IPS-20b (cell line): ENCODE data around the gene SLC16A3.
"Not testable (repeated sequence)": the region's sequence is repeated elsewhere in the genome, so short reads cannot be mapped to it uniquely, and the experiment has no call there.

Experiments
- H3K27ac ChIP-seq: one replicate; pipeline ENCODE4 v1.5.1; 2013; ENCODE audit warnings: low read length
- H3K27me3 ChIP-seq: 2 replicates; pipeline ENCODE4 v1.6.1; 2013; ENCODE audit warnings: mild to moderate bottlenecking, low read length, inconsistent platforms; ENCODE audit not compliant: insufficient read depth
- H3K36me3 ChIP-seq: 2 replicates; pipeline ENCODE4 v1.6.1; 2013; ENCODE audit warnings: low read depth, mild to moderate bottlenecking, inconsistent platforms, low read length, moderate library complexity; ENCODE audit not compliant: insufficient read depth
- H3K4me1 ChIP-seq: 2 replicates; pipeline ENCODE4 v1.6.1; 2013; ENCODE audit warnings: mild to moderate bottlenecking, control low read depth, inconsistent platforms, low read length, moderate library complexity; ENCODE audit not compliant: insufficient read depth
- H3K4me3 ChIP-seq: 2 replicates; pipeline ENCODE4 v1.5.1; 2013; ENCODE audit warnings: mild to moderate bottlenecking, low read length, inconsistent platforms
- H3K9ac ChIP-seq: 2 replicates; pipeline ENCODE4 v1.6.1; 2013; ENCODE audit warnings: low read depth, mild to moderate bottlenecking, inconsistent platforms, low read length, moderate library complexity
- H3K9me3 ChIP-seq: 2 replicates; pipeline ENCODE4 v1.6.1; 2013; ENCODE audit warnings: mild to moderate bottlenecking, low read depth, low read length, inconsistent platforms; ENCODE audit not compliant: insufficient read depth

The SLC16A3 gene

DNA sequence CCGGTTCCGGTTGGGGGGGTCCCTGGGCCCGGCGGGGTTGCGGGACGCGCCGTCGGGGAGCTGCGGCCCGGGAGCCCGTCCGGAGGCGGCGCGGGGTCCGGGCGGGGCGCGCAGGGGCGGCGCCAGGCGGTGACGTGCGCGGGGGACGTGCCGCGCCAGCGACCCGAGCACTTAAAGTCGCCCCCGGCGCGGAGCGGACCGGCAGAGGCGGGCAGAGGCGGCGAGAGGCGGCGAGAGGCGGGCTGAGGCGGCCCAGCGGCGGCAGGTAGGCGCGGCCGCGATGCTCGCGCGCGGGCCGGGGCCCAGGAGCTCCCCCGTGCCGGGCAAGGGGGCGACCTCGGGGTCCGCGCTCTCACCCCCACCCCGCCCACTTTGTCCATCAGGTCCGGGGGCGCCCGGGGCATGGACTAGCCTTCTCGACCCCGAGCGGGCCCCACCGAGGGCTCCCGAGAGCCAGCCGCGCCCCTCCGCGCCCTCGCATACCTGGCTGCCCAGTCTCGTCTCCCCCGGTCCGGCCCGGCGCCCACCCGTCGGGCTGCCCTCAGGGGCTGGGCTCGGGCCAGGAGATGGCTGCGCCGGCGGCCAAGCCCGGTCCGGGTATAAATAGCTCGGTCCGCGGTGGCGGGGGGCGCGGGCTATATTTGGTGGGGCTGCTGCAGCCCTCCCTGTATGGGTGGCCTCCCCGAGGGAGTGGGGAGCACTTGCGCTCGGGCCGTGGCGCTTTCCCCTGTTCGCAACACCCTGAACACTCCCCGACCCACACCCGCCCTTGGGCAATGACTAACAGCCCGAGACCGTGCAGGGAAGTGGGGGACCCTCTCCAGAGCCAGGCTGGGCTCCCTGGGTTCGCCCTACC is at the start of gene SLC16A3:
Gene SLC16A3, plus strand, starts transcription at position 201 of the 856 bp plus-strand sequence. CDS start 6,967 bp downstream, outside the sequence.
- peaks cover 64% of the 10 kb centered on the region for H3K27me3 ChIP-seq
- H3K4me3 ChIP-seq, result peak within 1 kb of the TSS; percentile 30; the same call in 1 of the 2 replicates
- no peak within 1 kb of the TSS for H3K9ac ChIP-seq
- H3K9me3 ChIP-seq, result no peaks in the 10 kb centered on the region
- no peak within 1 kb of the TSS for H3K27ac ChIP-seq
- no peaks in the 10 kb centered on the region for H3K36me3 ChIP-seq
- no peaks in the 10 kb centered on the region for H3K4me1 ChIP-seq

DNA sequence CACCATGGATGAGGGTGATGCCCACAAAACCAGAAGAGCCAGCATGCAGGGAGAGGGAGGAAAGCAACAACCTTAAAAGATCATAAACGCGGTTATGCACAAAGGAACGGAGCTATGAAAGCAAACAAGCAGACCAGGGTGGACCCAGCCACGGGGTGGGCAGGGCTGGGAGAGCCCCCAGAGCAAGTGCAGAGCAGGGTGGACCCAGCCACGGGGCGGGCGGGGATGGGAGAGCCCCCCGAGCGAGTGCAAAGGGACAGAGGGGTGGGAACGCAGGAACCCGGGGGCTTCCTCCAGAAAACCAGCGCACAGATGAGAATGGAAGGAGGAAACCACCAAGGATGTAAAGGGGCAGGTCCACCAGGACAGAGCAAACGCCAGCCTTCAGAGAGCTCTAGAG is 49.4 kb upstream of the SLC16A3 start:
- Histone ChIP-seq H3K4me3 (no peak overlapping the region), H3K27ac (no peak overlapping the region), H3K9me3 (no peaks in the 10 kb centered on the region), H3K9ac (no peak overlapping the region), H3K36me3 (peaks cover 4% of the 10 kb centered on the region; the same call in 1 of the 2 replicates), H3K27me3 (peaks cover 64% of the 10 kb centered on the region), H3K4me1 (peaks cover 7% of the 10 kb centered on the region; the same call in 1 of the 2 replicates)

DNA sequence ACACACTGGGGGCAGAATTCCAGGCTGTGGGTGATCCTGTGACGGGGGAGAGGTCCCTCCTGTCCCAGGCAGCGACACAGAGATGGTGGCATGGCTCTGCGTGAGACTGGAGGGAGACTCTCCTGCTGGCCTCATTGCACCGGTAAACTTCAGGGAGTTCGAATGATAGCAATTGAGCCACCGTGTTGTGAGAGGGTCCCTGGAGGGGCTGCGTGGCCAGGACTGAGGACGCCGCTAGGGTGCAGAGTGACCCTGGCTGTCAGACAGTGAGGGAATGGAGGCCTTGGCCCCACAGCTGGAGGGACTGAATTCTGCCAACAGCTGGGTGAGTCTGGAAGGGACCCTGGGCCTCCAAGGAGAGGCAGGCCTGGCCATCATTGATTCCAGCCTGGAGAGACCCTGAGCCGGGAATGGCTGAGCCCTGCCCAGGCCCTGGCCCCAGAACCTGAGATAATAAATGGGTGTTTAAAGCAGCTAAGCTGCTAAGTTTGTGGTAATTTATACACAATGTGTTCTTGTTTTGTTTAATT is 48.8 kb upstream of the SLC16A3 start:
- no peaks in the 10 kb centered on the region for H3K9me3 ChIP-seq
- no peak overlapping the region for H3K27ac ChIP-seq
- no peak overlapping the region for H3K9ac ChIP-seq
- H3K27me3 ChIP-seq, result peaks cover 58% of the 10 kb centered on the region
- H3K4me3 ChIP-seq, result no peak overlapping the region
- peaks cover 1% of the 10 kb centered on the region; the same call in 1 of the 2 replicates for H3K4me1 ChIP-seq
- H3K36me3 ChIP-seq, result peaks cover 4% of the 10 kb centered on the region; the same call in 1 of the 2 replicates

DNA sequence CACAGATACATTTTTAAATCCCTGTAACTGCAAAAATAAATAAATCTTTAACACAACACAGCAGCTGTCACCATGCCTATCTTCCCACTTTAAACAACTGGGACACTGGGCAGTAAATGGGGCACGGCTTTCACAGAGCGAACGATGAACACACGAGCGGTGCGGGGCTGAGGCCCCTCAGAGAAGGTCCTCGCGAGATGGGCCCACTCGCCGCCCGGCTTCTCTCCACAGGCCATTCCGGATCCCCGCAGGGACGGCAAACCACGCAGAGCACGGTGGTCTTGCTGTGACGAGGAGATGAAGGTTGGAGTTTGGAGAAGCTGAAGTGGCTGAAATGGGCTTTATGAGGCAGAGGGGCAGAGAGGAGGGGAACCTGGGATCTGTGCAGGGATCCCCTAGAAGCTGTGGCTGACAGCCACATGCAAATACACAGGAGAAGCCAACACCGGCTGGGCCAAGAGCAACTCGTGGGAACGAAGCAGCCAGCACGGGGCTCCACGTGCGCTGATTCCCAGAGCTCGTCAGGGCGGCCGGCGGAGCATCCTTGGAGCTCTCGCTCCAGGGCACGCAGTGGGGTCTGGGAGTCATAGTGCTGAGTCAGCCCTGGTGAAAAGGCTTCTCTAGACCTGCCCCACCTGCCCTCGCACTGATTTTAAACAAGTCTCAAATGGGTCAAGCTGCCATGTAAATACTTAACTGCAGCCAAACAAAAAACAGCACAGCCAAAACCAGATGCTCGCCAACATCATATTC is 47.9 kb upstream of the SLC16A3 start:
- Histone ChIP-seq H3K4me3 (no peak overlapping the region), H3K9me3 (no peaks in the 10 kb centered on the region), H3K27me3 (peaks cover 49% of the 10 kb centered on the region), H3K27ac (no peak overlapping the region), H3K4me1 (no peaks in the 10 kb centered on the region), H3K36me3 (peaks cover 4% of the 10 kb centered on the region; the same call in 1 of the 2 replicates), H3K9ac (no peak overlapping the region)

DNA sequence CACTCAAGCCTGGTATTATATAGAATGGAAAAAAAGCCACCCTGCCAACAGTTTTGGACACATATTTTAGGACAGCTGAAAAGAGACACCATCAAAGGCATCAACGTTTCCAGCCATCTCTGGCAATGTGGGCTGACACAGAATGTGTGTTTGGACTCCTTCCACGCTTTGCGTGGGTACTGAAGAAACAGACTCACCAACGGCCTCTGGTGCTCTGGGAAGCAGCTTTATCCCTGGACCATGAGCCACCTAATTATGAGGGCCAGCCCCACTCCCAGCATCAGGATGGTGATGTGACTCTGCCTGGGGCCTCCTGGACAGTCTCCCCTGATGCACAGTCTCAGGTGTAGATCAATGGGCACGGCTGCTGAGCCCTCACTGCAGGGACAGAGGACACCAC is 44.1 kb upstream of the SLC16A3 start:
- Histone ChIP-seq H3K9ac (no peak overlapping the region), H3K4me3 (no peak overlapping the region), H3K27ac (no peak overlapping the region), H3K4me1 (no peaks in the 10 kb centered on the region), H3K9me3 (no peaks in the 10 kb centered on the region), H3K27me3 (peaks cover 11% of the 10 kb centered on the region), H3K36me3 (no peaks in the 10 kb centered on the region; the same call in 1 of the 2 replicates)

DNA sequence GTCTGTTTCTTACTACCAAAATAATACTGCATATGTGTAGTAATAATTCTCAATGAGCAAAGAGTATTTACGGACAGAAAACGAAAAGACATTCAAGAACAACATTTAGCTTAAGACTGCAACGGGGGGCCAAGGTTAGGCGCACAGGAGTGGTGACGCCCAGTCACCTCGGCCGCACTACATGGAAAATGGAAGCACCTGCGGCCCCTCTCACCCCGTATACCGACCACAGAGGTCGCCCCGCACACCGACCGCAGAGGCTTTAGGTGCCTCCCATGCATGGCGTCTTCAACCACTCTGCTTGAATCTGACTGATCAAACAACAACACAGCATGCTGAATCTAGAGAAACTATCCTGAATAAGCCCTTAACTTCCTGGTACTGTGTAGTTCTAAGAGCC is 42.6 kb upstream of the SLC16A3 start:
- Histone ChIP-seq H3K36me3 (no peaks in the 10 kb centered on the region; the same call in 1 of the 2 replicates), H3K9ac (no peak overlapping the region), H3K27me3 (no peaks in the 10 kb centered on the region), H3K4me3 (no peak overlapping the region), H3K27ac (no peak overlapping the region), H3K9me3 (no peaks in the 10 kb centered on the region), H3K4me1 (no peaks in the 10 kb centered on the region)

DNA sequence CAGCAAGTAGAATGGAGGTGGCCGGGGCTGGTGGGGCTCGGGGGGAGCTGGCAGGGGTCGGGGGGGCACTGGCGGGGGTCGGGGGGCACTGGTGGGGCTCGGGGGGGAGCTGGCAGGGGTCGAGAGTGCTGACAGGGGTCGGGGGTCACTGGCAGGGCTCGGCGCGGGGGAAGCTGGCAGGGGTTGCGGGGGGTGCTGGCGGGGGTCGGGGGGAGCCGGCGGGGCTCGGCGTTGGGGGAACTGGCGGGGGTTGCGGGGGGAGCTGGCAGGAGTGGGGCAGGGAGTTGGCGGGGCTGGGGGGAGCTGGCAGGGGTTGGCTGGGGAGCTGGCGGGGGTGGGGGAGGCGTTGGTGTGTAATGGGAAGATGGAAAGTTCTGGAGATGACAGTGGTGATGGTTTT is 41.3 kb upstream of the SLC16A3 start:
- H3K4me1 ChIP-seq, result no peaks in the 10 kb centered on the region
- H3K36me3 ChIP-seq, result peaks cover under 1% of the 10 kb centered on the region; the same call in 1 of the 2 replicates
- no peak overlapping the region for H3K27ac ChIP-seq
- H3K4me3 ChIP-seq, result no peak overlapping the region
- H3K27me3 ChIP-seq, result no peaks in the 10 kb centered on the region
- no peaks in the 10 kb centered on the region for H3K9me3 ChIP-seq
- no peak overlapping the region for H3K9ac ChIP-seq

DNA sequence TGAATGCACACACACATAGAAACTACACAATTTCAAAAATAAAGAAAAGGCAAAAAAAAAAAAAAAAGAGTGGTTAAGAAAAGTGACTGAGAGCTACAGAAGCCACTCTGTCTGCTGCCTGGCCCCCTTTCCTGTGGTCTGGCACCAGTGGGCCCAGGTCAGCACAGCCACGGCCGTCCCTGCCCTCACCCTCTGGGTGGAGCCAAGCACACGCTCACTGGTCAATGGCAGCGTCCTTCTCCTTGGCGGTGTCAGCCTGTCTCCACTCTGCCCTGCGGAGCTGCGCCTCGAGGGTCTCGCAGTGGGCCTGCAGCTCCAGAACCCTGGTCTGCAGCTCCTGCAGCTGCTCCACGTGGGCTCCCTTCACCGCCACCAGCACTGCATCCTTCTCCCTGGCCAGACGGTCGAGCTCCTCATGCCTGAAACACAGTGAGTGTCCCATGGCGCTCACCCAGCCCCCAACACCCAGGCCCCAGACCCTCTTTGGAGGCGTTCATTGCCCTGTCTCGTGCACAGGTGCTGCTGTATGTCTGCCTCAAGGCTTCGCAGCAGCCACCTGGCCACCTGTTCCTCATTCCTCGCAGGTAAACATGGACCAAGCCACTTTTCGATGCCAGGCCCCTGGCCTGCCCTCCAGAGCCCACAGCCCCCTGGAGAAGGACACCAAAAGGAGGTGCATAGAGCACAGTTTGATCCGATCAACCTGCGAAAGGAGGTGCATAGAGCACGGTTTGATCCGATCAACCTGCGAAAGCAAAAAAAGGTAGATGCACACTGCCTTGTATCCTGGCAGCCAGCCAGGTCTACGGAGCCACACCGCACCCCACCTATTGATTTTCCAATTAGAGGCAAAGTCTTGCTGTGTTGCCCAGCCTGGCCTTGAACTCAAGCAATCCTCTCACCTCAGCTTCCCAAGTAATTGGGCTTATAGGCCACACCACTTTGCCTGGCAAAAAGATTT is 40.6 kb upstream of the SLC16A3 start:
- no peak overlapping the region for H3K4me3 ChIP-seq
- no peaks in the 10 kb centered on the region for H3K27me3 ChIP-seq
- no peaks in the 10 kb centered on the region for H3K4me1 ChIP-seq
- H3K9ac ChIP-seq, result no peak overlapping the region
- H3K27ac ChIP-seq, result no peak overlapping the region
- peaks cover 8% of the 10 kb centered on the region; the same call in 1 of the 2 replicates for H3K36me3 ChIP-seq
- no peaks in the 10 kb centered on the region for H3K9me3 ChIP-seq

DNA sequence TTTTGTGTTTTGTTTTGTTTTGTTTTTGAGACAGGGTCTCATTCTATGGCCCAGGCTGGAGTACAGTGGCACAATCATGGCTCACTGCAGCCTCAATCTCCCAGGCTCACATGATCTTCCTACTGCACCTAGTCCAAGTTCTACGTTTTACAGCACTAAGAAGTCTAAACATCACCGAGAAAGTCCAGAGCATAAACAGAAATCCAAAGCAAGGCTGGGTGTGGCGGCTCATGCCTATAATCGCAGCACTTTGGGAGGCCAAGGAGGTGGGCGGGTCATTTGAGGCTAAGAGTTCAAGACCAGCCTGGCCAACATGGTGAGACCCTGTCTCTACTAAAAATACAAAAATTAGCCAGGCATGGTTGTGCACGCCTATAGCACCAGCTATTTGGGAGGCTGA is 35.8 kb upstream of the SLC16A3 start:
- peaks cover 29% of the 10 kb centered on the region for H3K36me3 ChIP-seq
- H3K27me3 ChIP-seq, H3K4me1 ChIP-seq, H3K9ac ChIP-seq, H3K9me3 ChIP-seq, H3K4me3 ChIP-seq, H3K27ac ChIP-seq: not testable (repeated sequence)

DNA sequence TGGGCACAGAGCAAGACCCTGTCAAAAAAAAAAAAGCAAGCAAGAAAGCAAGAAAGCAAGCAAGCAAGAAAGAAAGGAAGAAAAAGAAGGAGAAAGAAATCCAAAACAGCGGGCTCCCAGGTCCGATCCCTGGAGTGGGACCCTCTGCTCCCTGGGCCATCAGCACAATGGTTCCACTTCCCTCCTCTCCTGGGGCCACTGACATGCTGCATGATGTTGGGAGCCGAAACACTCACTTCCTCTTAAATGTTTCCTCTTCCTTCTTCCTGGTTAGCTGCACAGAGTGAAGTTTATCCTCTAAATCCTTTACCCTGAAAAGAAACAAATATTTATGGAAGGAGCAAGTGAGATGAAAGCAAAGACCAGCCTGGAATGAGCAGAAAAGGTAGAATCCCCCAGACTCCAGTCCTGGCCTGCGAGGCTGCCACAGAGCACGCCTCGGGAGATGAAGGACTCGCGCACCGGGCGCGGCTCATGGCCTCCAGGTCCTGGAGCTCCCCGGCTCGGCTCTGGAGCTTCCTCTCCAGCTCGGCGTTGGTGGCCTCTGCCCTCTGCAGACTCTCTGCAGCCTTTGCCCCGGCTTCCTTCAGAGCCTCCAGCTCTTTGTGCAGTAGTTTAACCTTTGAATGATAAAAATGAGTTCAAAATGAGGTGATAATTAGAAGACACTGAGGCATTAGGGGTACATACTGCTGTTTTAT is 35.2 kb upstream of the SLC16A3 start:
- no peak overlapping the region for H3K4me3 ChIP-seq
- no peak overlapping the region for H3K27ac ChIP-seq
- no peaks in the 10 kb centered on the region for H3K27me3 ChIP-seq
- H3K9me3 ChIP-seq, result no peaks in the 10 kb centered on the region
- H3K9ac ChIP-seq, result no peak overlapping the region
- H3K36me3 ChIP-seq, result peaks cover 31% of the 10 kb centered on the region
- H3K4me1 ChIP-seq, result no peaks in the 10 kb centered on the region
